Gastrocnemius medialis (tissue), 4 donors: ENCODE results near the gene ADAMTS14. TPM values are rescaled to one million over a fixed set of nuclear protein-coding genes. Genes with fewer than 3 reads are reported as not detected.

Experiments
- ATAC-seq, 2 donors: fragments of 150-250 bp; one replicate each; pipeline ENCODE4 v1.9.1; 2016
- DNase-seq, 2 donors: peaks; one replicate each; pipeline ENCODE4 v3.0.0-alpha.2; 2019
- H3K27ac ChIP-seq, 4 donors: fragments of 200-600 bp; sonication (generic); 1 replicate in 1 of 4; 2 replicates in 3 of 4; pipeline ENCODE4 v1.5.1; 2016 to 2018; ENCODE audit warnings: mild to moderate bottlenecking in 2 of 4, moderate library complexity in 1 of 4
- H3K27me3 ChIP-seq, 3 donors: fragments of 200-600 bp; sonication (generic) in 2 of 3; 1 replicate in 1 of 3; 2 replicates in 2 of 3; pipeline versions ENCODE4 v1.5.1 to v1.6.0; 2016 to 2019; ENCODE audit warnings: mild to moderate bottlenecking in 1 of 3, moderate library complexity in 1 of 3
- H3K36me3 ChIP-seq, 2 donors: fragments of 200-600 bp; sonication (generic) in 1 of 2; one replicate each; pipeline ENCODE4 v1.5.1; 2017 to 2018
- H3K4me1 ChIP-seq, 2 donors: fragments of 200-600 bp; sonication (generic) in 1 of 2; one replicate each; pipeline ENCODE4 v1.5.1; 2016 to 2017; ENCODE audit warnings: mild to moderate bottlenecking in 2 of 2
- H3K4me3 ChIP-seq, 4 donors: fragments of 200-600 bp; sonication (generic) in 3 of 4; 1 replicate in 1 of 4; 2 replicates in 3 of 4; pipeline ENCODE4 v1.5.1; 2016 to 2019; ENCODE audit warnings: mild to moderate bottlenecking in 2 of 4
- H3K9me3 ChIP-seq, 3 donors: fragments of 200-600 bp; sonication (generic) in 2 of 3; 1 replicate in 1 of 3; 2 replicates in 2 of 3; pipeline ENCODE4 v1.5.1; 2016 to 2019
- CTCF ChIP-seq, 5 experiments: fragments of 450-650 bp in 3 of 5; fragments of 200-600 bp in 2 of 5; sonication (generic) in 2 of 5; IDR thresholded peaks in 4 of 5; conservative IDR thresholded peaks in 1 of 5; 1 replicate in 4 of 5; 2 replicates in 1 of 5; pipeline ENCODE4 v1.5.1; 2016 to 2019; ENCODE audit warnings: antibody characterized with exemption in 5 of 5, mild to moderate bottlenecking in 3 of 5, moderate library complexity in 3 of 5
- POLR2A ChIP-seq, 2 donors: fragments of 450-650 bp; IDR thresholded peaks; one replicate each; pipeline ENCODE4 v1.6.1; 2017; ENCODE audit warnings: antibody characterized with exemption in 2 of 2, mild to moderate bottlenecking in 2 of 2, moderate library complexity in 2 of 2
- in situ Hi-C, 4 donors: fragments of 200-750 bp; cut with MboI; loops; one replicate each; pipeline versions ENCODE4 v1.15.0 to v1.8.0; 2017; ENCODE audit warnings: low sequenced_read_pairs in 4 of 4
- intact Hi-C: fragments of 100-400 bp; cut with DNase I; formaldehyde crosslinking; loops from one replicate; pipeline ENCODE4 v1.15.1; 2023; ENCODE audit warnings: low total_unique reads
- total RNA-seq, 4 donors: library from RNA; depleted of rRNA; stranded (reverse); fragments of >200 nt; gene quantifications; one replicate each; pipeline versions ENCODE4 v1.1.0 to v1.2.3, GENCODE V29; 2016

Gene ADAMTS14
- total RNA-seq, 4 donors from 2014 or later, result 0.10 TPM; not detected in 3

GRCh38 chr10:70684839-70685454, 12.6 kb downstream of the ADAMTS14 start:
- no peak overlapping the region for H3K4me3 ChIP-seq
- TF ChIP-seq CTCF (IDR thresholded peaks at IDR 0.05 in 4 of 5, conservative IDR thresholded peaks at IDR 0.05 in 1 of 5) (no peak), POLR2A (IDR thresholded peaks at IDR 0.05) (no peak)
- no peaks in the 10 kb centered on the region for H3K36me3 ChIP-seq
- no peak for ATAC-seq
- H3K9me3 ChIP-seq, result no peaks in the 10 kb centered on the region
- intact Hi-C loops, result no loop called here
- no peaks in the 10 kb centered on the region for H3K27me3 ChIP-seq
- no peak overlapping the region for H3K27ac ChIP-seq
- in situ Hi-C loops, result no loop called here
- DNase-seq, result no peak
- H3K4me1 ChIP-seq, result peaks cover 0 to 4% of the 10 kb centered on the region in 2 donors

GRCh38 chr10:70685455-70685911, 13.2 kb downstream of the ADAMTS14 start:
- peaks cover 0 to 4% of the 10 kb centered on the region in 2 donors for H3K4me1 ChIP-seq
- H3K27ac ChIP-seq, result no peak overlapping the region
- TF ChIP-seq POLR2A (IDR thresholded peaks at IDR 0.05), result no peak
- TF ChIP-seq CTCF (IDR thresholded peaks at IDR 0.05 in 4 of 5, conservative IDR thresholded peaks at IDR 0.05 in 1 of 5), result no peak
- no peak overlapping the region for H3K4me3 ChIP-seq
- no peaks in the 10 kb centered on the region for H3K36me3 ChIP-seq
- no peaks in the 10 kb centered on the region for H3K27me3 ChIP-seq
- H3K9me3 ChIP-seq, result no peaks in the 10 kb centered on the region
- intact Hi-C loops (no loop called here), in situ Hi-C loops (no loop called here)
- no peak for ATAC-seq
- no peak for DNase-seq

- TF ChIP-seq POLR2A (IDR thresholded peaks at IDR 0.05) (no peak), CTCF (IDR thresholded peaks at IDR 0.05 in 4 of 5, conservative IDR thresholded peaks at IDR 0.05 in 1 of 5) (no peak)
- Histone ChIP-seq H3K9me3 (no peaks in the 10 kb centered on the region), H3K36me3 (no peaks in the 10 kb centered on the region), H3K27me3 (no peaks in the 10 kb centered on the region), H3K4me3 (no peak overlapping the region), H3K4me1 (peaks cover 0 to 4% of the 10 kb centered on the region in 2 donors), H3K27ac (no peak overlapping the region)
- in situ Hi-C loops, result no loop called here
- intact Hi-C loops, result no loop called here
- DNase-seq (no peak), ATAC-seq (no peak)
These were observed 16.5 kb downstream of the ADAMTS14 start for GRCh38 chr10:70688828-70689227.

- ATAC-seq, result no peak
These were observed 17.4 kb downstream of the ADAMTS14 start for GRCh38 chr10:70689661-70690060.

More at GRCh38 chr10:70689661-70690060, 17.4 kb downstream of the ADAMTS14 start:
- no peak overlapping the region for H3K4me3 ChIP-seq
- no peak overlapping the region for H3K27ac ChIP-seq
- no peak for DNase-seq
- peaks cover 0 to 4% of the 10 kb centered on the region in 2 donors for H3K4me1 ChIP-seq
- H3K36me3 ChIP-seq, result no peaks in the 10 kb centered on the region
- H3K9me3 ChIP-seq, result no peaks in the 10 kb centered on the region
- H3K27me3 ChIP-seq, result no peaks in the 10 kb centered on the region
- intact Hi-C loops, result no loop called here
- no peak for TF ChIP-seq POLR2A (IDR thresholded peaks at IDR 0.05)
- TF ChIP-seq CTCF (IDR thresholded peaks at IDR 0.05 in 4 of 5, conservative IDR thresholded peaks at IDR 0.05 in 1 of 5), result no peak
- in situ Hi-C loops, result no loop called here
